ENCODE measurements around the gene AMPD3. TPM values are rescaled to one million over a fixed set of nuclear protein-coding genes. Genes with fewer than 3 reads are reported as not detected.

AMPD3 gene
- total RNA-seq, 1 donor from 2014 or later: 12.9 TPM

GRCh38 chr11:10518891-10519290 lies 63.8 kb downstream of the AMPD3 start:
- no peaks in the 10 kb centered on the region for H3K9me3 Mint-ChIP-seq (ENCODE audit: low read depth)
- no peaks in the 10 kb centered on the region for H3K27me3 Mint-ChIP-seq
- no peak for DNase-seq (ENCODE audit: low spot score, unreplicated experiment)
- no peak for TF ChIP-seq CTCF (IDR thresholded peaks at IDR 0.05; ENCODE audit: unreplicated experiment)
- no peaks in the 10 kb centered on the region for H3K4me1 Mint-ChIP-seq (ENCODE audit: low read depth)
- no peak overlapping the region for H3K27ac Mint-ChIP-seq
- H3K4me3 Mint-ChIP-seq (ENCODE audit: low read depth): no peak overlapping the region
- H3K36me3 Mint-ChIP-seq (ENCODE audit: insufficient read depth): peaks cover 5% of the 10 kb centered on the region

GRCh38 chr11:10519630-10520029 lies 64.6 kb downstream of the AMPD3 start:
- DNase-seq (ENCODE audit: low spot score, unreplicated experiment): no peak
- Mint-ChIP-seq H3K27me3 (no peaks in the 10 kb centered on the region), H3K4me3 (ENCODE audit: low read depth) (no peak overlapping the region), H3K27ac (no peak overlapping the region), H3K4me1 (ENCODE audit: low read depth) (no peaks in the 10 kb centered on the region), H3K36me3 (ENCODE audit: insufficient read depth) (peaks cover 5% of the 10 kb centered on the region), H3K9me3 (ENCODE audit: low read depth) (no peaks in the 10 kb centered on the region)
- no peak for TF ChIP-seq CTCF (IDR thresholded peaks at IDR 0.05; ENCODE audit: unreplicated experiment)

- no peak for TF ChIP-seq CTCF (IDR thresholded peaks at IDR 0.05; ENCODE audit: unreplicated experiment)
- Mint-ChIP-seq H3K27ac (no peak overlapping the region), H3K36me3 (ENCODE audit: insufficient read depth) (peaks cover 5% of the 10 kb centered on the region), H3K9me3 (ENCODE audit: low read depth) (no peaks in the 10 kb centered on the region), H3K4me1 (ENCODE audit: low read depth) (no peaks in the 10 kb centered on the region), H3K4me3 (ENCODE audit: low read depth) (no peak overlapping the region), H3K27me3 (no peaks in the 10 kb centered on the region)
- DNase-seq (ENCODE audit: low spot score, unreplicated experiment): no peak
Measured at GRCh38 chr11:10520562-10520961, 65.5 kb downstream of the AMPD3 start.

GRCh38 chr11:10522276-10522675 lies 67.2 kb downstream of the AMPD3 start:
- Mint-ChIP-seq H3K27me3 (no peaks in the 10 kb centered on the region), H3K4me3 (ENCODE audit: low read depth) (no peak overlapping the region), H3K9me3 (ENCODE audit: low read depth) (no peaks in the 10 kb centered on the region), H3K27ac (no peak overlapping the region), H3K36me3 (ENCODE audit: insufficient read depth) (peaks cover 5% of the 10 kb centered on the region), H3K4me1 (ENCODE audit: low read depth) (no peaks in the 10 kb centered on the region)
- DNase-seq (ENCODE audit: low spot score, unreplicated experiment): no peak
- no peak for TF ChIP-seq CTCF (IDR thresholded peaks at IDR 0.05; ENCODE audit: unreplicated experiment)

GRCh38 chr11:10522921-10523320 lies 67.9 kb downstream of the AMPD3 start:
- H3K27me3 Mint-ChIP-seq: no peaks in the 10 kb centered on the region
- no peak for DNase-seq (ENCODE audit: low spot score, unreplicated experiment)
- TF ChIP-seq CTCF (IDR thresholded peaks at IDR 0.05; ENCODE audit: unreplicated experiment): no peak
- peaks cover 5% of the 10 kb centered on the region for H3K36me3 Mint-ChIP-seq (ENCODE audit: insufficient read depth)
- no peaks in the 10 kb centered on the region for H3K9me3 Mint-ChIP-seq (ENCODE audit: low read depth)
- no peak overlapping the region for H3K4me3 Mint-ChIP-seq (ENCODE audit: low read depth)
- H3K4me1 Mint-ChIP-seq (ENCODE audit: low read depth): no peaks in the 10 kb centered on the region
- no peak overlapping the region for H3K27ac Mint-ChIP-seq

Measured in progenitor cell of endocrine pancreas (in vitro differentiated cells).